ENCODE data around the gene UBAC2. TPM values are rescaled to one million over a fixed set of nuclear protein-coding genes. Genes with fewer than 3 reads are reported as not detected.
"Not testable (repeated sequence)": the region's sequence is repeated elsewhere in the genome, so short reads cannot be mapped to it uniquely, and the experiment has no call there.

Gene UBAC2
- total RNA-seq, 4 donors from 2014 or later, result 54.4 to 65.9 (median 59.5) TPM

GRCh38 chr13:99246100-99246499 is 45.4 kb downstream of the UBAC2 start:
- no peak for TF ChIP-seq CTCF (IDR thresholded peaks at IDR 0.05)
- TF ChIP-seq POLR2A (IDR thresholded peaks at IDR 0.05), result no peak
- H3K27me3 ChIP-seq, result no peaks in the 10 kb centered on the region
- no peaks in the 10 kb centered on the region for H3K9me3 ChIP-seq
- H3K4me3 ChIP-seq, result no peak overlapping the region
- no peak overlapping the region for H3K27ac ChIP-seq
- H3K4me1 ChIP-seq, result no peaks in the 10 kb centered on the region
- intact Hi-C loops (cut with DNase I; ENCODE audit: low total_unique reads), result no loop called here
- peaks cover 0 to 5% of the 10 kb centered on the region in 2 donors for H3K36me3 ChIP-seq
- DNase-seq, result no peak

- DNase-seq; H3K36me3 ChIP-seq; H3K27ac ChIP-seq; intact Hi-C loops (cut with DNase I; ENCODE audit: low total_unique reads); H3K27me3 ChIP-seq; H3K4me3 ChIP-seq; H3K4me1 ChIP-seq; H3K9me3 ChIP-seq: not testable (repeated sequence)
Observed at GRCh38 chr13:99249178-99249577, 48.5 kb downstream of the UBAC2 start.

- intact Hi-C loops (cut with DNase I; ENCODE audit: low total_unique reads), result not testable (repeated sequence)
Observed at GRCh38 chr13:99249606-99250005, 49.0 kb downstream of the UBAC2 start.

GRCh38 chr13:99250982-99251825 is 50.5 kb downstream of the UBAC2 start:
- intact Hi-C loops (cut with DNase I; ENCODE audit: low total_unique reads), result no loop called here
- TF ChIP-seq POLR2A (IDR thresholded peaks at IDR 0.05), result no peak
- TF ChIP-seq CTCF (IDR thresholded peaks at IDR 0.05), result no peak
- no peaks in the 10 kb centered on the region for H3K36me3 ChIP-seq
- no peaks in the 10 kb centered on the region for H3K27me3 ChIP-seq
- no peaks in the 10 kb centered on the region for H3K4me1 ChIP-seq
- no peak overlapping the region for H3K4me3 ChIP-seq
- H3K9me3 ChIP-seq, result no peaks in the 10 kb centered on the region
- DNase-seq, result no peak
- H3K27ac ChIP-seq, result no peak overlapping the region

More at GRCh38 chr13:99249606-99250005, 49.0 kb downstream of the UBAC2 start:
- not testable (repeated sequence) for H3K9me3 ChIP-seq, DNase-seq, H3K4me3 ChIP-seq, H3K27me3 ChIP-seq, H3K4me1 ChIP-seq, H3K27ac ChIP-seq, H3K36me3 ChIP-seq

- Histone ChIP-seq H3K36me3 (no peaks in the 10 kb centered on the region), H3K9me3 (no peaks in the 10 kb centered on the region), H3K4me1 (no peaks in the 10 kb centered on the region), H3K4me3 (no peak overlapping the region), H3K27ac (no peak overlapping the region), H3K27me3 (no peaks in the 10 kb centered on the region)
- intact Hi-C loops (cut with DNase I; ENCODE audit: low total_unique reads), result no loop called here
- no peak for TF ChIP-seq CTCF (IDR thresholded peaks at IDR 0.05)
- no peak for TF ChIP-seq POLR2A (IDR thresholded peaks at IDR 0.05)
- no peak for DNase-seq
Observed at GRCh38 chr13:99251921-99252320, 51.3 kb downstream of the UBAC2 start.

GRCh38 chr13:99254830-99255229 is 54.2 kb downstream of the UBAC2 start:
- H3K4me3 ChIP-seq, result no peak overlapping the region
- H3K36me3 ChIP-seq, result no peaks in the 10 kb centered on the region
- no peaks in the 10 kb centered on the region for H3K9me3 ChIP-seq
- no peak for TF ChIP-seq POLR2A (IDR thresholded peaks at IDR 0.05)
- no peak for TF ChIP-seq CTCF (IDR thresholded peaks at IDR 0.05)
- H3K27me3 ChIP-seq, result no peaks in the 10 kb centered on the region
- H3K4me1 ChIP-seq, result no peaks in the 10 kb centered on the region
- H3K27ac ChIP-seq, result no peak overlapping the region
- DNase-seq, result no peak
- intact Hi-C loops (cut with DNase I; ENCODE audit: low total_unique reads), result no loop called here

Data from uterus (tissue), 4 donors.